Dermis microvascular lymphatic vessel endothelial cell (primary cell): ENCODE measurements around the gene DCTPP1. TPM values are rescaled to one million over a fixed set of nuclear protein-coding genes. Genes with fewer than 3 reads are reported as not detected.
"Not testable (repeated sequence)": the region's sequence is repeated elsewhere in the genome, so short reads cannot be mapped to it uniquely, and the experiment has no call there.

Experiments
- DNase-seq, 2 donors: peaks; one replicate each; pipeline versions ENCODE4 v3.0.0 to v3.0.0-alpha.2; 2010; ENCODE audit warnings: low read depth in 2 of 2
- total RNA-seq: library from RNA; depleted of rRNA; stranded (reverse); fragments of >200 nt; gene quantifications from 2 replicates; pipeline ENCODE4 v1.2.1, GENCODE V29; 2014

Gene DCTPP1
- total RNA-seq, 1 donor from 2014 or later, result 80.9 TPM

DNA sequence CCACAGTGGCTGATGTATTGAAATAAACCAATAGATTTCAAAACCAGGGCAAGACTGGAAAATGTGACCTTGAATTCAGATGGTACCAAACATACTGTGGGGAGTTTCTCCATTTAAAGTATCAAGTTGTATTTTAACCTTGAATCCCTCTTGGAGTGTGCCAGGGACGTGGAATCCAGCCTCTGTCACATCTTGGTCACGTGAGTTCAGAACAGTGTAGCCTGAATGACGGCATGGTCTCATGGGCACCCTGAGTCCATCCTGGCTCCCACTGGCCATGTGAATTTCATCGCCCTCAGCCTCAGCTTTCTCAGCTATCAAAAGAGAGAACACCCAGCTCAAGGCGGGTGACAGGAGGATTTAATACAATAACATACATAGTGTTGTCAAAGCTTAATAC lies 15.7 kb downstream of the DCTPP1 start:
- no peak for DNase-seq

DNA sequence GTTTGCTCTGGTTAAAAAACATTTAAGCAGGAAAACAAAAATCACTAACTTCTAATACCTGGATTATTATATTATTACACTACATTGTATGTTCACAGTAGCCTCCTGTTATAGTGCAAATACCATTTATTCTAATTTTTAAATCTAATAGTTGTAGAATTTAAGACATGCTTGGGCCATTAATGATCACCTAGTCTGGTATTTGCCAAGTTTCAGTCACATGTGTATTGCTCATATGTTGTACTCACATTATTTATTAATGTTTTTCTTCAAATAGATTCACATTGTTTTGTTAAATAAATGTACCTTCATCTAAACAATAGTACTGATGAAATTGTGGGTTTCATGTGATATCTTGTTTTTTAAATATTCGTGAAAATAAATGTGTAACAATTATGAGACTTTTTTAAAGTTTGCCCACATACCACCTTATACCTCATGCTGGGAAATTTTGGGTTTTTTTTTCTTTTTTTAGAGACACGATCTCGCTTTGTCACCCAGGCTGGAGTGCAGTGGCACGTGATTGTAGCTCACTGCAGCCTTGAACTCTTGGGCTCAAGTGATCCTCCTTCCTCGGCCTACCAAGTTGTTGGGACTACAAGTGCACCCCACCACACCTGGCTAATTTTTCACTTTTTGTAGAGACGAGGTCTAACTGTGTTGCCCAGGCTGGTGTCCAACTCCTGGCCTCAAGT lies 16.6 kb downstream of the DCTPP1 start:
- DNase-seq, result no peak

DNA sequence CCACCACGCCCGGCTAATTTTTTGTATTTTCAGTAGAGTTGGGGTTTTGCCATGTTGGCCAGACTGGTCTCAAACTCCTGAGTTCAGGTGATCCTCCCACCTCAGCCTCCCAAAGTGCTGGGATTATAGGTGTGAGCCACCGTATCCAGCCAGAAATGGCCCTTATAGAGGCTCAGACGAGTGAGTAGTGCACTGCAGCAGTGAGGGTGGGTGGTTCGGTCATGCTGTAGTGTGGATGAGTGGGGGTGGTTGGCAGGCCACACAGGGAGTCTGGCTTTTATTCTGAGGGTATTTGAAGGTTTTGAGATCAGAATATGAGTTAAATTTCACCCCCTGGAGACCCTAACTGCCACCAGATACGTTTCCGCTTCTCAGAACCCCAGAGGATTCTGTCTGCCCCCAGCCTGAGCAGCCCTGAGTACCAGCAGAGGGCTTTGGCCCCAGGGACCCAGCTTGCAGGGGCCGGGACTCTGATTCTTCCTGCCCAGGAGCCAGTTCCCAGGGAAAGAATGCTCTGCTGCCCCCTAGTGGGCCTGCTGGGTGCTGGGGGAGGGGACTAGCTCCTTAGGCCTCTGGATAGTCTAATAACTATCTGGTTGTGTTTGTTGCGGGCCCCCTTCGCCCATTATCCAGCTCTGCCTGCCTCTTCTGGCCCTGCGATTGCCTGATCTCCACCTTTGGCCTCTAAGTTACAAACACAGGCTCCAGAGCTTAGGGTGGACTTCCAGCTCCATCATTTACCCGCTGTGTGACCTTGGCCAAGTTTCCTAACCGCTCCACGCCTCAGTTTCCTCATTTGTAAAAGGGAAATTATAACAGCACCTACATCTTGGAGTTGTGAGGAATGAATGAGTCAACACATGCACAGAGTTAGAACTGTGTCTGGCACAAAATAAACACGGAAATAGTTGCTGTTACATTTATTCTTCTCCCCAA lies 20.4 kb downstream of the DCTPP1 start:
- DNase-seq, result peak; percentile 72 to 88

DNA sequence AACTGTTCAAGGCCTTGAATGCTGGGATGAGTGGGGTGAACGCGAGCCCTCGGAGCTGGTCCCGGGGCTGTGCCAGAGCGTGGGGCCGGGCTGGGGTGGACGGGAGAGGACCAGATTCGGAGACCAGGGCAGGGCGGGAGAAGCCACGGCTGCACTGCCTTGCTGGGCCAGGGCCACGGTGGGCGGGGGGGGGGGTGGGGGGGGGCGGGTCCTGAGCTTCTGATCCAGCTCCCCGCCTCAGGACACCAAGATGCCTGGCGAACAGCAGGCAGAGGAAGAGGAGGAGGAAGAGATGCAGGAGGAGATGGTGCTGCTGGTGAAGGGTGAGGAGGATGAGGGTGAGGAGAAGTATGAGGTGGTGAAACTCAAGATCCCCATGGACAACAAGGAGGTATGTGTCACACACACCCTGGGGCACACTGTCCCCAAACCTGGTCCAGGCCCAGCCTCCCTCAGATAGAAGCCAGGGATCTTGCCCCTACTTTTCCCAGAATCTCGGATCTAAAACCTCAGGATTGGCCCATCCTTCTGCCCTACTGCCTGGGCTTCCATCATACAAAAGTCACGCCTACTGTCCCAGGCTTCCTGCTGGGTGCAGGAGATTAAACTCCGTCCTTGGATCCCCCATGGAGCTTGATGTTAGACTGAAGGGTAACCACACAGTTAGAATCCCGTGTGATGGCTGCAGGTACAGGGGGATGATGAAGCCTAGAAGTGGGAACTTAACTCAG lies 21.9 kb downstream of the DCTPP1 start:
- no peak for DNase-seq

DNA sequence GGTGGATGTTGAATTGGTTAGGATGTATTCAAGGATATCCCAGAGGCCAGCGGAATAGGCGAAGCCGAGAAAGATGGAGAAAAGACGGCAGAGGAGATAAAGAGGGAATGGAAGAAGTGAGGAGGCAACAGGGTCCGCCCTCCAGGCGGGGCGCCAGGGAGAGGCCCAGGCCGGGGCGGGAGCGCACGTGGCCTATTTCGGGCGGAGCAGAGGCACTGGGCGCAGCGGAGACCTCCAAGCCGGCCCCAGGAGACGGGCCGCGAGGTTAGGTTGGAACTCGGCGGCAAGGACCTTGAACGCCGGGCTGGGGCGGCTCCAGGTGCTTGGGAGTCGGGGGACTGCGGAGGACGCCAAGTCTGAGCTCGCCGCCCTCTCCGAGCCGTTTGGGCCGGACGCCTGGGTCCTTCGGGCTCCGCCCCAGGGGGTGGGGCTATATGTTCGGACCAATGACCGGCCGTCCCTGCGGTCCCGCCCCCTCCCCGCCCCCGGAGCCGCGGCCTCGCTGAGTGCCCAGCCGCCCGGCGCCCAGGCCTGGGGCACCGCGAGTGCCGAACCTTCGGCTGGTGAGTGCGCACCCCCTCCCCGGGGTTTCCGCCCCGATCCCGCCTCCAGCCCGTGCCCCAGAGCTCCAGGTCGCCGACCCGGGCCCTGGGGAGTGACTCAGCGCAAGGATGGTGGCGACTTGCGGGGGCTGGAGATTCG lies 22.6 kb downstream of the DCTPP1 start, which contains the start of gene ZNF771:
Gene ZNF771 (plus strand): TSS at position 505 of the 702 bp plus-strand sequence. CDS start 448 bp downstream, outside the sequence.
- peak; percentile 58 to 90 for DNase-seq

DNA sequence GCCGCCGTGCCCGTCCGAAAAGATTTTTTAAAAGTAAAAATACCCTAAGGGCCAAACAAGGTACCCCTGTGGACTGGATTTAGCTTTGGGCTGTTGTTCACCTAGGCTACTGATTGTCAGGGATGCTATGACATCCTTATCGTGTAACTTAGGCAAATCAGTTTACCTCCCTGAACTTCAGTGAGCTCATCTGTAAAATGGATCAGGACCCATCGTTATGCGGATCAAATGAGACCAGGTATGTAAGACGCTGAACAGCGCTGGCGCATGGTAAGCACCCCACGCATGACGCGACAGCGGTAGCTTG lies 23.1 kb downstream of the DCTPP1 start:
- DNase-seq, result no peak

DNA sequence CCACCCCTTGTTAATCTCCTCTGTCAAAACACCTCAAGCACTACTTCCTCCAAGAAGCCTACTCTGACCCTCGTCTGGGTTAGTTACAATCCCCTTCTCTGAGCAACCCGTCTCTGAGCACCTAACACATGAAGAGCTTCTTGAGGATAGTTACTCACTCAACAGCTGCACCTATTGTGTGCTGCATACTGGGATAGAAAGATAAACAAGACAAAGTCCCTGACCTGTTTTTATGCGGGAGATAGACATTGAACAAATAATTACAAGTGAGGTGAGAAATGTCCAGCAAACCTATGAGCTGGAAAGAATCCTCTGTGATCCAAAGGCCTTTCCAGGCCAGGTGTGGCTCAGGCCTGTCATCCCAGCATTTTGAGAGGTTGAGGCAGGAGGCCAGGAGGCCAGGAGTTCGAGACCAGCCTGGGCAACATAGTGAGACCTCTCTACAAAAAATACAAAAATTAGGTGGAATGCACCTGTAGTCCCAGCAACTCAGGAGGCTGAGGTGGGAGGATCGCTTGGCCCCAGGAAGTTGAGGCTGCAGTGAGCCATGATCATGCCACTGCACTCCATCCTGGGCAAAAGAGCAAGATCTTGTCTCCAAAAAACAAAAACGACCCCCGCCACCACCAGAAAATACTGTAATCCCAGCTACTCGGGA lies 27.9 kb downstream of the DCTPP1 start:
- DNase-seq, result no peak

DNA sequence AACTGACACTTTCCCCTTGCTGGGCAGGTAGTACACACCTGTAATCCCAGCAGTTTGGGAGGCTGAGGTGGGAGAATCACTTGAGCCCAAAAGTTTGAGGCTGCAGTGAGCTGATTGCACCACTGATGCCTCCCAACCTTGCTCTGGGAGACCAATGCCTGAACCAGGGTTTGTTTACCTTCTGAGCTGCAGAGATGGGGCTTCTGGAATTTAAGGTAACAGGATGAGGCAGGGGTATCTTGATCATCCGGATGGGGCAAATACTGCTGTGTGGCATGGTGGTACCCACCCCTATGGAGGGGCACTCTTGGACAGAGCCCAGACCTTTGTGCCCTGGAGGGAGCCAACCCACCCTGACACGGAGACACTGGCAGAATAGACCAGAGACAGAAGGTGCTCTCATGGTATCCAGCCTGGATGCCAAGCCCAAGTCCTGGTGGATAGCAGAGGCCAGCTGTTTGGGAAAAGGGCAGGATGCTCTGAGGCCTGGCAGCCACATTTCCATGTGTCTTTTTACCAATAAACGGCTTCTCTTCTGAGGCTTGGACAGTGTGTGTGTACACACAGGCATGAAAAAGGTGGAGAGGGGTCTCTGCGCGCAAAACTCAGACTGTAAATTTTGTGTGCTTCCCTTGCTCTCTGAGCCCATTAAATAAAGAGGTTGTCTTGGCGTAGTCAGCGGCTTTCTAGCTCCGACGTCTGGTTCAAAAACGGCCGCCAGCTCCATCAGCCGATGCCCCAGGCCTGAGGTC lies 30.2 kb downstream of the DCTPP1 start:
- no peak for DNase-seq

DNA sequence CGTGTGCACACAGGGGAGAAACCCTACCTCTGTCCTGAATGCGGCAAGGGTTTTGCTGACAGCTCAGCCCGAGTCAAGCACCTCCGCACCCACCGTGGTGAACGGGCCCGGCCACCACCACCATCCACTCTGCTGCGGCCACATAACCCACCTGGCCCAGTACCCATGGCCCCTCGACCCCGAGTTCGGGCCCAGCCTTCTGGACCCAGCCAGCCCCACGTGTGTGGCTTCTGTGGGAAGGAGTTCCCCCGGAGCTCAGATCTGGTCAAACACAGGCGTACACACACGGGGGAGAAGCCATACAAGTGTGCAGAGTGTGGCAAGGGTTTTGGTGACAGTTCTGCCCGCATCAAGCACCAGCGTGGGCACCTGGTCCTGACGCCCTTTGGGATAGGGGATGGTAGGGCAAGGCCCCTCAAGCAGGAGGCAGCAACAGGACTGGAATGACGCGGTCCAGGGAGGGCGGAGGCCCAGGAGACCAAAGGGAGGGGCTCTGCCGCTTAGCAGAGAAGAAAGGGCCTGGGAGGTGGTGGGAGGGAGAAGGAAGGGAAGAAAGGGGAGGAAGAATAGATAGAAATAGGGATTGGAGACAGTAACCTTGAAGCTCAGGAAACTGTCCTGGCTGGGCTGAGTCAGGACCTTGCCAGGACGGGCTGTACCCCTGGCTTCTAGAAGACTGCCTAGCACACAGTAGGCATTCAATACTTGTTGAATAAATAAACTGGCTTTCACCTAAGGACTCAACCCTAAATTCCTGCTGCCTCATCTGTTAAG lies 31.0 kb downstream of the DCTPP1 start:
- no peak for DNase-seq

DNA sequence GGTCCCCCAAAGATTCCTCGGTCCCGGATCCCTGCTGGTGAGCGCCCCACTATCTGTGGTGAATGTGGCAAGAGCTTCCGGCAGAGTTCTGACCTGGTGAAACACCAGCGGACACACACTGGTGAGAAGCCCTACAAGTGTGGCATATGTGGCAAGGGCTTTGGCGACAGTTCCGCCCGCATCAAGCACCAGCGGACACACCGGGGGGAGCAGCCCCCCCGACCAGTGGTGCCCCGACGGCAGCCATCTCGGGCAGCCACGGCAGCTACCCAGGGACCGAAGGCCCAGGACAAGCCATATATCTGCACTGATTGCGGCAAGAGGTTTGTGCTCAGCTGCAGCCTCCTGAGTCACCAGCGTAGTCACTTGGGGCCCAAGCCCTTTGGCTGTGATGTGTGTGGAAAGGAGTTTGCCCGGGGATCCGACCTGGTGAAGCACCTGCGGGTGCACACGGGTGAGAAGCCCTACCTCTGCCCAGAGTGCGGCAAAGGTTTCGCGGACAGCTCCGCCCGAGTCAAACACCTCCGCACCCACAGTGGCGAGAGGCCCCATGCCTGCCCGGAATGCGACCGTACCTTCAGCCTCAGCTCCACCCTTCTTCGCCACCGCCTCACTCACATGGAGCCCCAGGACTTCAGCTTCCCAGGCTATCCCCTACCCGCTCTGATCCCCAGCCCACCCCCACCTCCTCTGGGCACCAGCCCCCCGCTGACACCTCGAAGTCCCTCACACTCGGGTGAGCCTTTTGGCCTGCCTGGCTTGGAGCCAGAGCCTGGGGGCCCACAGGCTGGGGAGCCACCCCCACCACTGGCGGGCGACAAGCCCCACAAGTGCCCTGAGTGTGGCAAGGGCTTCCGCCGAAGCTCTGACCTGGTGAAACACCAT lies 31.8 kb downstream of the DCTPP1 start:
- no peak for DNase-seq

DNA sequence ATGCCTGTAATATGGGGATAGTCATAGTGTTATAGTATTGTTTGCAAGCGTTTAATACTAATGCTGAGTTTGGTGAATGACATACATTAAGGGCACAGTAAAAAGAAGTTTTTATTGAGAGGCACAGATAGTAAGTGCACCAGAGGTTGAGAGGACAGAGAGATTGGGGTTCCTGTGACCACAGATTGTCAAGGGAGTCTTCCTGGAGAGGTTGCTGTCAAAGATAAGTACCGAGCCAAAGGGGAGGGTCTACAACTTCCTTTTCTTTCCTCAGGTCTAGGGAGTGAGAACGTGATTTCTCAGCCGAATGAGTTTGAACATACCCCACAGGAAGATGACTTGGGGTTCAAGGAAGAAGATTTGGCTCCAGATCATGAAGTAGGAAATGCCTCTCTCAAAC lies 32.8 kb downstream of the DCTPP1 start:
- no peak for DNase-seq

DNA sequence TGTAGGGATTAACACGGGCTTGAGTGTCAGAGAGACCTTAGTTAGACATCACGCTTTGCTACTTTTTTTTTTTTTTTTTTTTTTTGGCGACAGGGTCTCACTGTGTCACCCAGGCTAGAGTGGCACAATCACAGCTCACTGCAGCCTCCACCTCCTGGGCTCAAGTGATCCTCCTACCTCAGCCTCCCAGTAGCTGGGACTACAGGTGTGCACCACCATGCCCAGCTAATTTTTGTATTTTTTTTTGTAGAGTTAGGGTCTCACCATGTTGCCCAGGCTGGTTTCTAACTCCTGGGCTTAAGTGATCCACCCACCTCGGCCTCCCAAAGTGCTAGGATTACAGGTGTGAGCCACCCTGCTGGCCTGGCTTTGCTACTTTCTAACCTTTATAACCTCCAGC lies 33.2 kb downstream of the DCTPP1 start:
- DNase-seq, result not testable (repeated sequence)

DNA sequence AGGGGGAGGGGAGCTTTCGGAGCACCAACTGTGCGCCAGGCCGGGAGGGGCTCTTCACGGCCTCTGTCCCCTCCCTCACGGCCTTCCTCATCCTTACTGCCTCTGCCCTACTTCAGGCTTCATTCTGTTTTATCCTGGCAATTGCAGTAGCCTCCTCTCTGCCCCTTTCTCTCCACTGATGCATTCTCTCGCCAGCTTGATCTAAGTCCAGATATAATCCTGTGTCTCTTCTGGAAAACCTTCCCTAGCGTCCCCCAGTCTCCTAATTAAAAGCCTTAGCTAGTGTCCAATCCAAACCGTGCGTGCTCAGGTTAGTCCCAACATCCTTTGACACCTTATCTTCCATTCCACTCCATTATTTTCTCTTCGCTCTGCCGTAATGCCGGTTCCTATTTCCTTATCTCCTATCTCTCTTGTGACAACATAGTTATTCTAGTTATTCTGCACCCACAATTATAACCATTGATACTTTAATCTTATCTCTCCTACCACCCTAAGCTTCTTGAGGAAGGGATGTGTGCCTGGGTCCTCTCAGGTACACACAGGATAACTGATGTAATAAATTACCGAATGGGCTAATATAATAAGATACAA lies 33.7 kb downstream of the DCTPP1 start:
- peak in 1 of 2 donors; percentile 38 for DNase-seq

DNA sequence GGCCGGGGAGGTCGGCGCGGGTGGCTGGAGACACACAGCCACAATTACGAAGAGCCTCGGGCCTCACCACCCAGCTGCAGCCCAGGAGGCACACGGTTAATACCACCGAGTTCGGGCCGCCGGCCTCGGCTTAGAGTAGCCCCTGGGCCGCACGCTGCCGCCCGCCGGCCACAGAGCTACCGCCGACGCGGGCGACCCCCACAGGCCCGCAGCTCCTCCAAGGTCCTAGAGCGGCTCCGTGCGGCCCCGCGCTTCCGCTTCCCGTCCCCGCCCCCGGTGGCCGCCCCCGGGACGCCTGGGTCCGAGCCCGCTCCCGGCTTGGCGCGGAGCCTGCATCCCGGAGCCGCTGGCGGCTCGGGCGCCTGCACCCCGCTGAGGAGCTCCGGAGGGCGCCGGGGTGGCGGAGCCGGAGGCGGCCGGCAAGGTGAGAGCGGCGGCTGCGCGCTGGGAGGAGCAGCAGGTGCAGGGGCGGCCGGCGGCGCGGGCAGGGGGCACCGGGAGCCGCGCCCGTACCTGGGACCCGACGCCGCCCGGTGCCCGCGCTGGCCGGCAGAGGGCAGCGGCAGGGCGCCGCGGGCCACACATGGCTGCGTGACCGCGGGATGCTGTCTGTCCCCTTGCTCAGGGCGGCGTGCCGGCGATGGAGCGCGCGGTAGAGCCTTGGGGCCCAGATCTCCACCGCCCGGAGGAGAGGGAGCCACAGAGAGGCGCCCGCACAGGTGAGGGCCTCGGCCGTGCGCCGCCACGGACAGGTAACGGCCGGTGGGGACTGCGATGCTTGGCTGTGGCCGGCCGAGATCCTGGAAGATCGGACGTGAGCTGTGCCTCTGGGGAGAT lies 34.5 kb downstream of the DCTPP1 start, which contains the start of gene ZNF48:
Gene ZNF48 (plus strand): TSS at position 266 of the 837 bp plus-strand sequence. CDS start 375 bp downstream, at position 641.
- peak; percentile 83 to 93 for DNase-seq

DNA sequence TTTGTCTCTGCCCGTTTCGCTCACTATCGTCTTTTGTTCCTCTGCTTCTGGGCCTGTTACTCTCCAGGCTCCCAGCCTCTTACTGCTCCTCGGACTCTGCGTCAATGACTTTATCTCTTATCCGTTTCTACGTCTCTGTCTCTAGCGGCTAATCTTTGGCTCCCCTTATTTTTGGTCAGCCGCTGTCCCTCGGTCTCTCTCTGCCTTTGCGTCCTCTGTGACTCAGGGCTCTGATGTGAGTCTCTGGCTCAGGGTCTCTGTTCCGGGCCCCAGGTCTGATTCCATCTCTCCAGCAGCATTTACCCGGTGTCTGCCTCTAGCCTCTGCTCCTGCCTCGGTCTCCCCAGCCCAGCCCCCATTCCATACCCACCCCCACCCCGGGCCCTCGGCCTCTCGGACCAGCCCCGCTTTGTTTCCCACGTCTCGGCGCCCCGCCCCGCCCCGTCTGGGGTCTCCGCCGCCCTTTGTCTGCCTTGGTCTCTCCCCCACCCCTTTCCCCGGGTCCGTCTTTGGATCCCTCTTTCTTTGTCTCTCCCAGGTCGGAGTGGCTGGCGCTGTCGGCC lies 35.2 kb downstream of the DCTPP1 start:
- DNase-seq, result no peak

DNA sequence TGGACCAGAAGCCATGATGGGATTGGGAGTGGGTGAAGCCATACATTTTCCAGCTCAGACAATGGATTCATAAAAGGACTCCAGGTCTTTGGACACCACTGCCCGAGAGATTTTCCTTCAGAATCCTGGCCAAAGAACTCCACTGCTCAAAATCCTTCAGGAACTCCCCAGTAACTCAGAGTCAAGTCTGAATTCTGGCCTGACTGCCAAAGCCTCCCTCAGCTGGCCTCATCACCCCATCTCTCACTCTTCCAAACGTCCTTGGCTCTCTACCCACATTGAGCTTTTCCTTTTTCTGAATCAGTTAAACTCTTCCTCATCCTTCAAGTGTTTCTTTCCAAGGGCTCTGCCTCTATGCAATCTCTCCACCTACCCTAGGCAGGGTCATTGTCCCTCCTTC lies 46.3 kb downstream of the DCTPP1 start:
- no peak for DNase-seq
